Activated CD4-positive, alpha-beta T cell treated with anti-CD3 and anti-CD28 coated beads, Interleukin-2, Interleukin-4, amounts not matched to agents 100 ng/mL and 50 ng/mL, durations not matched to agents 16 hours and 8 hours (primary cell): ENCODE results near the gene MAGI1.
"Not testable (repeated sequence)": the region's sequence is repeated elsewhere in the genome, so short reads cannot be mapped to it uniquely, and the experiment has no call there.

ENCODE experiments used
- DNase-seq: peaks from one replicate; pipeline ENCODE4 v3.0.0-alpha.2; 2020; ENCODE audit warnings: low spot score

MAGI1 gene

GRCh38 chr3:65587650-65588439, 450.9 kb downstream of the MAGI1 start:
- no peak for DNase-seq

DNA sequence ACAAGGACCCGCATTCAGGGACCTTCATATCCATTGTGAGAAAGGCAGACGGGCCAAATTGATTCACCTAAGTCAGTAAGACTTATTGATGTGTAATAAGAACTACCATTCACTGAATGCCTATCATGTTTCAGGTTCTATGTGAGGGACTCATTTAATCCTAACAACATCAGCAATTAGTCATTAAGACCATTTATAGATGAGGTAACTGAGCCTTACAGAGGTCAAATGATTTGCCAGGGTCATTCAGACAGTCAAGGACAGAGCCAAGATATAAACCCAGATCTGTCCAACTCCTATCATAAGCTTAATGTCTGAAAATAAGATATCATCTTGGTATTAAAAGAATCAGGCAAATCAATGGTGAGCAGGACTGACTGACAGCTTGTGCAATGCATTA, 453.8 kb downstream of the MAGI1 start:
- no peak for DNase-seq

DNA sequence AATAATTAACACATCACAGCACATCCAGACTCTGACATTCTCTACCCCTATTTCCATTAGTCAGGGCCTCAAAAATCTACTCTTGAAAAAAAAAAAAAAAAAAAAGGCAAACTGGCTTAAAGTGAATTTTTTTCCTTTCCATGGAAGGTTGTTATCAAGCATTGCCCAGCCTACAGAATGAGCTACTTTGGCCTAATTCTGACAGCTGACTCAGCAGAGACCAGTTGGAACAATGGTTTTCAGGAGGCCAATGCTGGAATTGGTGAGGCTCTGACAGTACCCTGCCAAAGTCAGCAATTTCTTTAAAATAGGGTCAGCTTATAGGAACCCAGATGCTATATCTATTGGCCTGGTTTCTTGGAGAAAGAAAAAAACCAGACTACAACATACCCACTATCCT, 454.7 kb downstream of the MAGI1 start:
- no peak for DNase-seq

GRCh38 chr3:65583188-65583587, 455.5 kb downstream of the MAGI1 start:
- DNase-seq = no peak

GRCh38 chr3:65582012-65582717, 456.6 kb downstream of the MAGI1 start:
- no peak for DNase-seq

DNA sequence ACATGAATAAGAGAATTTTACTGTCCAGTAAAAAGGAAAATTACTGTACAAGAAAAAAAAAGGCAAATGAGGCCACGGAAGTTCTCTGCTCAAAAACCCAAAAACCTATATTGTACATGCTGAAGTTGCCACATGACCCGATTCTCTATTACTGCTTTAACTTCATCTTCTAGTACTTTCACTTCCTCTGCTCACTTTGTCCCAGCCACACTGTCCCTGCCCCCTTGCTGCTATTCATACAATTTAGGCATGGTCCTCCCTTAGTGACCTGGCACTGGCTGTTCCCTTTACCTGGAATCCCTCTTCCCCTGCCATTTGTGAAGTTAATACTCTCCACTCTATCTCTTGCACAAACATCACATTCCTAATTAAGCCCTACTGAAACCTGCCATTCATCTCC, 457.4 kb downstream of the MAGI1 start:
- no peak for DNase-seq

- no peak for DNase-seq
These were observed 459.9 kb downstream of the MAGI1 start for GRCh38 chr3:65578861-65579260.

DNA sequence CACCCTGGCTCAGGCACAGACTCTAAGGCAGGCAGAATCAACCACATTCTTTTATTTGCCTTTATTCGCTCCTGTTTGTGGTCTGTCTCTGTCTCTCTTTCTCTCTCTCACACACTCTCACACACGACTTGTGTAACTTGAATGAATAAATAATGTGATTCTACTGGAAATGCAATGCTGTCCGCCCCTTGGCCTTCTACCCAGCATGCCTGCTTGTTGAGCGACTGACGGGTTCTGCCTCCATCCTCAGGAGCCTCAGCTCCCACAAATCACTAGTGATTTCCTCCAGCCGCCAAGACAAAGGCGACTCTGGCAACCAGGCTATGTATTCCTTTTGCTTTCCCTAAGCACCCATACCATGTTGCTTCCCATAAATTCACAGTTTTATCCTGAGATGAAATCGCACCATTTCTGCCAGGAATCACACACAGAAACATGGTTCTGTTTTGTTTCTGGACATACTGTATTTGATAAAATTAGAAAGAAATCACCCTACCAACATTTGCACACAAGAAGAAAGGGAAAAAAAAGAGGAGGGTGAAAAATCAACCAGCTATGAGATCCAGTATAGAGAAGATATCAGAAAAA, 460.8 kb downstream of the MAGI1 start:
- DNase-seq = no peak

- DNase-seq = no peak
These were observed 461.8 kb downstream of the MAGI1 start for GRCh38 chr3:65576966-65577365.

- DNase-seq = no peak
These were observed 462.5 kb downstream of the MAGI1 start for GRCh38 chr3:65576228-65576627.

DNA sequence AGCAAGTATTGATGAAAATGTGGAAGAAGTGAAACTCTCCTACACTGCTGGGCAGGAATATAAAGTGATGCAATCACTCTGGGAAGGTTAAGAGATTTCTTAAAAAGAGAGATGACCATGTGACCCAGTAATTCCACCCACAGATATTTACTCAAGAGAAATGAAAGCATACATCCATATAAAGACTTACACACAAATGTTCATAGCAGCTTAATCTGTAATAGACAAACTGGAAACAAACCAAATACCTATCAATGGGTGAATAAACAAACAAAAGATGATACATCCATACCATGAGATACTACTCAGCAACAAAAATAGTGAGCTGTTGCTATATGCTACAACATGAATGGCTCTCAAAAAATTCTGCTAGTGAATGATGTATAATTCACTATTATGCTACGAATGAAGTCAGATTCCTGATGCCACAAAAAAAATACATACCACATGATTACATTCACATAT, 463.3 kb downstream of the MAGI1 start:
- DNase-seq = no peak

DNA sequence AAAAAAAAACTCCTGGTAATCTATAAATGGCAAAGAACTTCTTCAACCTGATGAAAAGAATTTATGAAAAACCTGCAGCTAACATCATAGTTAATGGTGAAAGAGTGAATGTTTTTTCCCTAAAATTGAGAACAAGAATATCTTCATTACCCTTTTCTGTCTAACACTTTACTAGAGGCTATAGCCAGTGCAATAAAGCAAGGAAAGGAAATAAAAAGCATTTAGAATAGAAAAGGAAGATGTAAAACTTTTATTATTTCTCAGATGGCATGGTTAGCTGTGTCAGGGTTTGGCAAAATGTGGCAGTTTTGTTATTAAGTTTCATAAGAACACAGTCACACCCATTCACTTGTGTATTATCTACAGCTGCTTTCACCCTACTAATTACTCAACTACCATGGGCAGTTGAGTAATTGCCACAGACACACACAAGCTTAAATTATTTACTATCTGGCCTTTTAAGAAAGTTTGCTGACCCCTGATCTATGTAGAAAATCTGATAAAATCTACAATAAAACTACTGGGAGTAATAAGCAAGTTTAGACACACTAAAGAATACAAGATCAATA, 465.1 kb downstream of the MAGI1 start:
- no peak for DNase-seq

DNA sequence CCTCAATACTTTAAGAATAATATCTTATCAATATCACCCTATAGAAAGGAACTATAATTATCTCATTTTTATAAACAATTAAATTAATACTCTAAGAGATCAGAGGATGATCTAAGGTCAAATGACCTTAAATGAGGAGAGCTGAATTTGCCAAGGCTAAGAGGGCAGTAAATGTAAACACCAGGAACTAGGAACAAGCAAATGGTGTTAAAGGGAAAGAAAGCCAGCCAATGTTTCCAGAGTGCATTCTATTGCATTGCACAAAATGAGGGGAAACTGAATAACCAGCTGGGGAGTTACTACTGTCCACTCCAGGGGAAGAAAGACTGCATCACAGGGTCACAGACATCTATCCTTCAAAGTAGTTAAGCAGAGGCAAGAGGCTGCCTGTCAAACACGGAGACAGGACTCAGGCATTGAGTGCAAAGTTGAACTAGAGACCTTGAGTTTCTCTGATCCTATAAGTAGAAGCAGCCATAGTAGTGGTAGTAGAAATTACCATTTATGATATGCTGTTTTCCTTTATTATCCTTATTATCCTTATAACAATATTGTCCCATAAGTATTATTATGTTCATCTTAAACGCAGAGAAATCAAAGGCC, 466.4 kb downstream of the MAGI1 start:
- DNase-seq = no peak

- no peak for DNase-seq
These were observed 468.8 kb downstream of the MAGI1 start for GRCh38 chr3:65569845-65570405.

- no peak for DNase-seq
These were observed 469.6 kb downstream of the MAGI1 start for GRCh38 chr3:65569129-65569528.

DNA sequence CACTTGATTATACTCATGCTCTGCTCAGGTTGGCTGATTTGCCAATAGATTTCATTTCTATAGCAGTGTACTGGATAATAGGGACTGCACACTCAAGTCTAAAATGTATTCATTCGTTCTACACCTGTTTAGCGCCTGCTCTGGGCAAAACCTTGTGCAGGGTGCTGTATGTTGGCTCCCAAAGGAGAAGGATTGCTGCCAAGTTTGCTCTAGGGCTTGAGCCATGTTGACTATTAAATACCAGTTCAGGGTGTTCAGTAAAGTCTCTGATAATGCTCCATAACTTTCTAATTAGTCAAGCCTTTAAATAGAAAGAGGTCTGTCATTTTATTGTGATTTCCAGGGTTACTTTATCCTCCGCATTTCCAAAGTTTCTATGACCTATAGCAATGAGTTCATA, 470.2 kb downstream of the MAGI1 start:
- no peak for DNase-seq

- not testable (repeated sequence) for DNase-seq
These were observed 473.0 kb downstream of the MAGI1 start for GRCh38 chr3:65565744-65566143.

DNA sequence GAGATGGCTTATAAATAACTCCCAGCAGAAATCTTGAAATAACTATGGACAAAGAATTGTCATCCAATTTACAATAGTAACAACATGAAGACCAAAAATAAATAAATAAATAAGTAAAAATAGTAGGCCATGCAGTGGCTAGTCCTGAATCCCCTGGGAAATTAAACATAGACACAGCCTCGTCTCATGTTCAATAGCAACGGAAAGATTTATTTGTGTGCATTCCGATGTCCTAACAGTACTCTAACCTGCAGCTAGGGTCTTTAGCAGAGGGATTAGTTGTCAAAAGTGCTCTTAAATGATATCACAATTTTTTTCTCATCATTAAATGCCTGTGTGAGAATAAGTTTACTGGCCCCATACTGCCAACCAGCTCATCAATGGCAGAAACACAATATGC, 474.2 kb downstream of the MAGI1 start:
- DNase-seq = no peak

GRCh38 chr3:65563861-65564260, 474.9 kb downstream of the MAGI1 start:
- no peak for DNase-seq

- DNase-seq = no peak
These were observed 476.3 kb downstream of the MAGI1 start for GRCh38 chr3:65562447-65562846.

DNA sequence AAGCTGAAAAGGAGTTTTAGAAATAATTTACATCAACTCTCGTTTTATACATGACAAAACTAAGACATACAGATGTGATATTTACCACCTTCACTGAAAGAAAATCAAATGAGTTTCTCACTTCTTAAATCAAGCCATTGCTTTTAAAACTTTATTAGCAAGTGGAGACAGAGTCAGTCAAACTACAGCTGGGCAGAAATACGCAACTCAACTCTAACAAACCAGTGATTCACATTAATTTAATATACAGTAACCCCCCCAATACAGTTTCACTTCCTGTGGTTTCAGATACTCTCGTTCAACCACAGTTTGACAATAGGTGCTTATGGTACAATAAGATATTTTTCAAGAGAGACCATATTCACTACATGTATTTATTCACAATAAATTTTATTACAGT, 477.1 kb downstream of the MAGI1 start:
- DNase-seq = no peak

- no peak for DNase-seq
These were observed 477.8 kb downstream of the MAGI1 start for GRCh38 chr3:65560901-65561300.
